KMS-11 (cell line): ENCODE measurements around the gene KRTAP21-3.

Experiments used
- H2AFZ ChIP-seq: fragments of 200-600 bp; sonication (generic); 2 replicates; pipeline ENCODE4 v1.6.1; 2016; ENCODE audit warnings: antibody characterized with exemption, mixed run types, low read depth
- H3K27ac ChIP-seq: fragments of 200-600 bp; sonication (generic); 2 replicates; pipeline ENCODE4 v1.6.1; 2016; ENCODE audit warnings: mild to moderate bottlenecking, mixed run types
- H3K27me3 ChIP-seq: fragments of 200-600 bp; sonication (generic); 2 replicates; pipeline ENCODE4 v1.6.1; 2017; ENCODE audit warnings: mild to moderate bottlenecking, low read depth, mixed run types, moderate library complexity; ENCODE audit not compliant: insufficient read depth
- H3K36me3 ChIP-seq: fragments of 200-600 bp; sonication (generic); 2 replicates; pipeline ENCODE4 v1.6.1; 2017; ENCODE audit warnings: mild to moderate bottlenecking, mixed run types; ENCODE audit not compliant: insufficient read depth
- H3K4me1 ChIP-seq: fragments of 200-600 bp; sonication (generic); 2 replicates; pipeline ENCODE4 v1.6.1; 2016; ENCODE audit warnings: mild to moderate bottlenecking, low read depth, mixed run types; ENCODE audit not compliant: poor library complexity, severe bottlenecking
- H3K4me2 ChIP-seq: fragments of 200-600 bp; sonication (generic); 2 replicates; pipeline ENCODE4 v1.7.0; 2016; ENCODE audit warnings: mild to moderate bottlenecking, mixed run types
- H3K4me3 ChIP-seq: fragments of 200-600 bp; sonication (generic); IDR thresholded peaks from 2 replicates; pipeline ENCODE4 v1.6.1; 2017; ENCODE audit warnings: low read depth, low read length, mixed read lengths; ENCODE audit not compliant: insufficient read depth
- H3K79me2 ChIP-seq: fragments of 200-600 bp; sonication (generic); 2 replicates; pipeline ENCODE4 v1.6.1; 2016; ENCODE audit warnings: low read depth, mixed run types; ENCODE audit not compliant: insufficient read depth
- H3K9ac ChIP-seq: fragments of 200-600 bp; sonication (generic); 2 replicates; pipeline ENCODE4 v1.6.1; 2016; ENCODE audit warnings: mild to moderate bottlenecking, mixed run types
- H4K20me1 ChIP-seq: fragments of 200-600 bp; sonication (generic); 2 replicates; pipeline ENCODE4 v1.6.1; 2016; ENCODE audit warnings: mild to moderate bottlenecking, mixed run types; ENCODE audit not compliant: insufficient read depth
- CTCF ChIP-seq: fragments of 200-600 bp; sonication (generic); conservative IDR thresholded peaks from 2 replicates; pipeline ENCODE4 v1.6.1; 2017; ENCODE audit warnings: low read depth, mild to moderate bottlenecking, antibody characterized with exemption, low read length, moderate library complexity, mixed read lengths

The KRTAP21-3 gene

GRCh38 chr21:30717105-30717504 is 1.5 kb downstream of the KRTAP21-3 start:
- no peak overlapping the region for H3K4me2 ChIP-seq
- H3K27me3 ChIP-seq, result no peaks in the 10 kb centered on the region
- no peaks in the 10 kb centered on the region for H4K20me1 ChIP-seq
- H3K9ac ChIP-seq, result no peak overlapping the region
- H2AFZ ChIP-seq, result no peak overlapping the region
- no peak overlapping the region for H3K27ac ChIP-seq
- TF ChIP-seq CTCF, result no peak
- no peaks in the 10 kb centered on the region for H3K79me2 ChIP-seq
- H3K4me1 ChIP-seq, result no peaks in the 10 kb centered on the region
- no peak overlapping the region for H3K4me3 ChIP-seq
- H3K36me3 ChIP-seq, result no peaks in the 10 kb centered on the region

- no peaks in the 10 kb centered on the region for H3K27me3 ChIP-seq
- no peak overlapping the region for H3K27ac ChIP-seq
- no peaks in the 10 kb centered on the region for H4K20me1 ChIP-seq
- H3K4me2 ChIP-seq, result no peak overlapping the region
- H3K4me3 ChIP-seq, result no peak overlapping the region
- H3K36me3 ChIP-seq, result no peaks in the 10 kb centered on the region
- H2AFZ ChIP-seq, result no peak overlapping the region
- H3K79me2 ChIP-seq, result no peaks in the 10 kb centered on the region
- H3K4me1 ChIP-seq, result no peaks in the 10 kb centered on the region
- no peak overlapping the region for H3K9ac ChIP-seq
- no peak for TF ChIP-seq CTCF
Observed at GRCh38 chr21:30714946-30715345, 3.6 kb downstream of the KRTAP21-3 start.

- Histone ChIP-seq H2AFZ (no peak overlapping the region), H3K79me2 (no peaks in the 10 kb centered on the region), H3K4me2 (no peak overlapping the region), H3K36me3 (no peaks in the 10 kb centered on the region), H3K4me3 (no peak overlapping the region), H4K20me1 (no peaks in the 10 kb centered on the region), H3K4me1 (no peaks in the 10 kb centered on the region), H3K9ac (no peak overlapping the region), H3K27ac (no peak overlapping the region), H3K27me3 (no peaks in the 10 kb centered on the region)
- no peak for TF ChIP-seq CTCF
Observed at GRCh38 chr21:30714456-30714855, 4.1 kb downstream of the KRTAP21-3 start.

GRCh38 chr21:30713766-30714165 is 4.8 kb downstream of the KRTAP21-3 start:
- Histone ChIP-seq H3K9ac (no peak overlapping the region), H3K4me1 (no peaks in the 10 kb centered on the region), H3K27me3 (no peaks in the 10 kb centered on the region), H3K4me3 (no peak overlapping the region), H3K4me2 (no peak overlapping the region), H3K27ac (no peak overlapping the region), H3K36me3 (no peaks in the 10 kb centered on the region), H4K20me1 (no peaks in the 10 kb centered on the region), H2AFZ (no peak overlapping the region), H3K79me2 (no peaks in the 10 kb centered on the region)
- TF ChIP-seq CTCF, result no peak

- no peak overlapping the region for H3K4me3 ChIP-seq
- H3K9ac ChIP-seq, result no peak overlapping the region
- H2AFZ ChIP-seq, result no peak overlapping the region
- no peak for TF ChIP-seq CTCF
- no peaks in the 10 kb centered on the region for H3K79me2 ChIP-seq
- no peaks in the 10 kb centered on the region for H3K36me3 ChIP-seq
- H4K20me1 ChIP-seq, result no peaks in the 10 kb centered on the region
- H3K4me2 ChIP-seq, result no peak overlapping the region
- no peaks in the 10 kb centered on the region for H3K4me1 ChIP-seq
- H3K27ac ChIP-seq, result no peak overlapping the region
- H3K27me3 ChIP-seq, result no peaks in the 10 kb centered on the region
Observed at GRCh38 chr21:30710499-30710898, 8.1 kb downstream of the KRTAP21-3 start.
